Body of pancreas (tissue), 4 donors: ENCODE results near the gene TGFB1I1. TPM values are rescaled to one million over a fixed set of nuclear protein-coding genes. Genes with fewer than 3 reads are reported as not detected.
"Not testable (repeated sequence)": the region's sequence is repeated elsewhere in the genome, so short reads cannot be mapped to it uniquely, and the experiment has no call there.

Source experiments
- ATAC-seq: fragments of 150-250 bp; one replicate; pipeline ENCODE4 v1.9.1; 2016
- DNase-seq, 4 donors: peaks; one replicate each; pipeline ENCODE4 v3.0.0-alpha.2; 2019
- H3K27ac ChIP-seq, 4 donors: fragments of 200-600 bp; sonication (generic); 1 replicate in 3 of 4; 2 replicates in 1 of 4; pipeline versions ENCODE4 v1.5.1 to v1.6.1; 2016 to 2019; ENCODE audit warnings: mild to moderate bottlenecking in 1 of 4, mixed read lengths in 1 of 4, moderate library complexity in 1 of 4
- H3K27me3 ChIP-seq, 2 donors: fragments of 200-600 bp; sonication (generic); one replicate each; pipeline ENCODE4 v1.6.0; 2016; ENCODE audit warnings: mild to moderate bottlenecking in 1 of 2
- H3K36me3 ChIP-seq, 2 donors: fragments of 200-600 bp; sonication (generic); replicated peaks in 1 of 2; 2 replicates each; pipeline ENCODE4 v1.5.1; 2016; ENCODE audit warnings: low read depth in 2 of 2; ENCODE audit not compliant: insufficient read depth in 1 of 2
- H3K4me1 ChIP-seq: fragments of 200-600 bp; sonication (generic); one replicate; pipeline ENCODE4 v1.6.0; 2016
- H3K4me3 ChIP-seq, 2 donors: fragments of 200-600 bp; sonication (generic); 1 replicate in 1 of 2; 2 replicates in 1 of 2; pipeline ENCODE4 v1.5.1; 2016 to 2019
- H3K9me3 ChIP-seq, 3 donors: fragments of 200-600 bp; sonication (generic); 1 replicate in 2 of 3; 2 replicates in 1 of 3; pipeline ENCODE4 v1.5.1; 2016
- POLR2A ChIP-seq, 3 donors: fragments of 450-650 bp; IDR thresholded peaks; one replicate each; pipeline ENCODE4 v1.6.1; 2016; ENCODE audit warnings: antibody characterized with exemption in 3 of 3, mild to moderate bottlenecking in 2 of 3
- WGBS, 2 donors: methylation state at CpG; one replicate each; pipeline ENCODE4 v1.1.5; 2017; 5-methylcytosine and 5-hydroxymethylcytosine counted together
- intact Hi-C: fragments of 100-400 bp; cut with DNase I; formaldehyde crosslinking; loops from one replicate; pipeline ENCODE4 v1.15.1; 2023
- total RNA-seq, 2 donors: library from RNA; depleted of rRNA; stranded (reverse); fragments of >200 nt; gene quantifications; one replicate each; pipeline ENCODE4 v1.1.0, GENCODE V29; 2016
- TF ChIP-seq, protein P1 (sequence below), 7 experiments: fragments of 450-650 bp in 4 of 7; fragments of 200-600 bp in 3 of 7; sonication (generic) in 3 of 7; IDR thresholded peaks; one replicate each; pipeline ENCODE4 v1.5.1; 2016 to 2019; ENCODE audit warnings: antibody characterized with exemption in 7 of 7

TGFB1I1 gene
- total RNA-seq, 2 donors from 2014 or later, result 8.6 to 16.6 TPM

- H3K27ac ChIP-seq, result no peak overlapping the region
- 94 to 95% methylated on average over 24 to 33 of the region's 47 CpGs for WGBS, 2 donors
- DNase-seq (no peak), ATAC-seq (no peak)
- TF ChIP-seq POLR2A (IDR thresholded peaks at IDR 0.05), result no peak
- TF ChIP-seq, protein P1, sequence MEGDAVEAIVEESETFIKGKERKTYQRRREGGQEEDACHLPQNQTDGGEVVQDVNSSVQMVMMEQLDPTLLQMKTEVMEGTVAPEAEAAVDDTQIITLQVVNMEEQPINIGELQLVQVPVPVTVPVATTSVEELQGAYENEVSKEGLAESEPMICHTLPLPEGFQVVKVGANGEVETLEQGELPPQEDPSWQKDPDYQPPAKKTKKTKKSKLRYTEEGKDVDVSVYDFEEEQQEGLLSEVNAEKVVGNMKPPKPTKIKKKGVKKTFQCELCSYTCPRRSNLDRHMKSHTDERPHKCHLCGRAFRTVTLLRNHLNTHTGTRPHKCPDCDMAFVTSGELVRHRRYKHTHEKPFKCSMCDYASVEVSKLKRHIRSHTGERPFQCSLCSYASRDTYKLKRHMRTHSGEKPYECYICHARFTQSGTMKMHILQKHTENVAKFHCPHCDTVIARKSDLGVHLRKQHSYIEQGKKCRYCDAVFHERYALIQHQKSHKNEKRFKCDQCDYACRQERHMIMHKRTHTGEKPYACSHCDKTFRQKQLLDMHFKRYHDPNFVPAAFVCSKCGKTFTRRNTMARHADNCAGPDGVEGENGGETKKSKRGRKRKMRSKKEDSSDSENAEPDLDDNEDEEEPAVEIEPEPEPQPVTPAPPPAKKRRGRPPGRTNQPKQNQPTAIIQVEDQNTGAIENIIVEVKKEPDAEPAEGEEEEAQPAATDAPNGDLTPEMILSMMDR (IDR thresholded peaks at IDR 0.05), result no peak
- H3K9me3 ChIP-seq, result no peaks in the 10 kb centered on the region
- H3K4me3 ChIP-seq, result no peak overlapping the region
- intact Hi-C loops, result loop anchor here (5.0 kb wide), 1 partner anchor 453 kb away; no protein-coding TSS in a partner anchor
- no peaks in the 10 kb centered on the region for H3K4me1 ChIP-seq
- H3K27me3 ChIP-seq, result no peaks in the 10 kb centered on the region
- no peaks in the 10 kb centered on the region for H3K36me3 ChIP-seq
These were observed 36.4 kb upstream of the TGFB1I1 start for GRCh38 chr16:31435341-31436220.

- Histone ChIP-seq H3K4me3 (no peak overlapping the region), H3K36me3 (no peaks in the 10 kb centered on the region), H3K27ac (no peak overlapping the region), H3K9me3 (no peaks in the 10 kb centered on the region), H3K27me3 (no peaks in the 10 kb centered on the region), H3K4me1 (no peaks in the 10 kb centered on the region)
- no peak for ATAC-seq
- no peak for DNase-seq
- 72 to 93% methylated on average over 3 to 44 of the region's 44 CpGs for WGBS, 2 donors
- intact Hi-C loops, result loop anchor here (5.0 kb wide), 1 partner anchor 454 kb away; no protein-coding TSS in a partner anchor
- no peak for TF ChIP-seq POLR2A (IDR thresholded peaks at IDR 0.05)
- TF ChIP-seq, protein P1 (IDR thresholded peaks at IDR 0.05), result no peak
These were observed 35.5 kb upstream of the TGFB1I1 start for GRCh38 chr16:31436221-31437045.

DNA sequence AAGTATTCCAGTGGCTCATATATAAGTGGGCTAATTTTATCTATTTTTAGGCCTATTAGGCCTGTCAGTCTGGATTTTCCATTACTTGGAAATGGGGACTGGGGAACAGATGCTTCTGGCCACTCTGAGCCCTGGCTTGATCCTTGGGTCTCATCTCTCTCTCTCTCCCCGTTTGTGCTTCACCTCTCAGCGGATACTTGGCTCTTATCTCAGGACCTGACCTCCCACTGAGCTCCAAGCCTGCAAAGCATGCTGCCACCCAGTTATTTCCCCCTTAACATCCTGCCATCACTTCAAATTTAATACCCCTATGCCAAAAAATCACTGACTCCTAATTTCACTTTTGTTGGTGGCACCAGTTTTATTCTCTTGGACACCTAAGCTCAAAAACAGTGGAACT lies 33.5 kb upstream of the TGFB1I1 start:
- no peaks in the 10 kb centered on the region for H3K27me3 ChIP-seq
- no peak overlapping the region for H3K27ac ChIP-seq
- ATAC-seq (no peak), DNase-seq (no peak)
- intact Hi-C loops, result loop anchor here (5.0 kb wide), 1 partner anchor 456 kb away; no protein-coding TSS in a partner anchor
- TF ChIP-seq, protein P1 (IDR thresholded peaks at IDR 0.05), result no peak
- no peak for TF ChIP-seq POLR2A (IDR thresholded peaks at IDR 0.05)
- H3K4me3 ChIP-seq, result no peak overlapping the region
- no peaks in the 10 kb centered on the region for H3K36me3 ChIP-seq
- no peaks in the 10 kb centered on the region for H3K9me3 ChIP-seq
- 45 to 47% methylated on average over 2 of the region's 2 CpGs for WGBS, 2 donors
- peaks cover 8% of the 10 kb centered on the region for H3K4me1 ChIP-seq

- not testable (repeated sequence) for H3K4me1 ChIP-seq, H3K27ac ChIP-seq, H3K27me3 ChIP-seq, ATAC-seq, H3K36me3 ChIP-seq, DNase-seq, H3K9me3 ChIP-seq, H3K4me3 ChIP-seq
- 58 to 61% methylated on average over 4 of the region's 4 CpGs for WGBS, 2 donors
- intact Hi-C loops, result loop anchor here (5.0 kb wide), 1 partner anchor 457 kb away; no protein-coding TSS in a partner anchor
These were observed 32.9 kb upstream of the TGFB1I1 start for GRCh38 chr16:31439023-31439422.

DNA sequence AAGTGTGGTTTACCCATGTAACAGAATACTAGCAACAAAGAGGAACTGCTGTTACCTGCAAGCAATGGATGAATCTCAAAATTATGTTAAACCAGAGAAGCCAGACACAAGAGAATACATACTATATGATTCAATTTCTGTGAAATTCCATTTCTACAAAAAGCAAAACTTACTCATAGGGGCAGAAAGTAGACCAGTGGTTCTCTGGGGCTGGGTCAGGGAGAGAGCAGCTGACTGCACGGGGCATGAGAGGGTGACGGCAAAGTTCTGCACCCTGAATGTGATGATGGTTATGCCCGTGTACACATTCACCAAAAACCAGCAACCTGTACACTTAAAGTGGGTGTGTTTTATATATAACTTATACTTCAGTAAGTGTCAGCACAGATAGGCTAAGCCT lies 32.4 kb upstream of the TGFB1I1 start:
- ATAC-seq (no peak), DNase-seq (no peak)
- Histone ChIP-seq H3K27me3 (no peaks in the 10 kb centered on the region), H3K4me1 (peaks cover 8% of the 10 kb centered on the region), H3K9me3 (no peaks in the 10 kb centered on the region), H3K4me3 (no peak overlapping the region), H3K36me3 (no peaks in the 10 kb centered on the region), H3K27ac (no peak overlapping the region)
- intact Hi-C loops, result loop anchor here (5.0 kb wide), 1 partner anchor 457 kb away; no protein-coding TSS in a partner anchor
- TF ChIP-seq, protein P1 (IDR thresholded peaks at IDR 0.05), result no peak
- TF ChIP-seq POLR2A (IDR thresholded peaks at IDR 0.05), result no peak
- WGBS, 2 donors, result 77 to 86% methylated on average over 3 of the region's 3 CpGs
